Daoy (cell line): Measurements from ENCODE around the gene ILK. TPM values are rescaled to one million over a fixed set of nuclear protein-coding genes. Genes with fewer than 3 reads are reported as not detected.

Experiments
- DNase-seq: peaks from one replicate; pipeline ENCODE4 v3.0.0-alpha.2; 2015; ENCODE audit warnings: low read depth
- total RNA-seq: library from RNA; depleted of rRNA; stranded (reverse); fragments of >200 nt; shearing (Covaris generic); gene quantifications from 2 replicates; pipeline ENCODE4 v1.2.3, GENCODE V29; 2014

The ILK gene
- total RNA-seq, 1 experiment from 2014 or later: 140 TPM

- no peak for DNase-seq
Measured at GRCh38 chr11:6574816-6575715, 28.5 kb upstream of the ILK start.

GRCh38 chr11:6576471-6577373, 26.9 kb upstream of the ILK start:
- DNase-seq: peak; percentile 24

DNA sequence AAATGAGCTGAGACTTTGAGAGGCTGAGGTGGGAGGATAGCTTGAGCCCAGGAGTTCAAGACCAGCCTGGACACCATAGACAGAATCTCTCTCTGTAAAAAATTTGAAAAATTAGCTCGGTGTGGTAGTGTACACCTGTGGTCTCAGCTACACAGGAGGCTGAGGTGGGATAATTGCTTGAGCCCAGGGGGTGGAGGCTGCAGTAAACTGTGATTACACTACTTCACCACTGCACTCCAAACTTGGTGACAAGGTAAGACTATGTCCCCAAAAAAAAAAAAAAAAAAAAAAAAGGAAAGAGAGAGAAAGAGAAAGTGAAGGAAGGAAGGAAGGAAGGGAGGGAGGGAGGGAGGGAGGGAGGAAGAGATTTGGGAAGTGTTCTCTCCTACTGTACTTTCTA, 25.4 kb upstream of the ILK start:
- DNase-seq: no peak

DNA sequence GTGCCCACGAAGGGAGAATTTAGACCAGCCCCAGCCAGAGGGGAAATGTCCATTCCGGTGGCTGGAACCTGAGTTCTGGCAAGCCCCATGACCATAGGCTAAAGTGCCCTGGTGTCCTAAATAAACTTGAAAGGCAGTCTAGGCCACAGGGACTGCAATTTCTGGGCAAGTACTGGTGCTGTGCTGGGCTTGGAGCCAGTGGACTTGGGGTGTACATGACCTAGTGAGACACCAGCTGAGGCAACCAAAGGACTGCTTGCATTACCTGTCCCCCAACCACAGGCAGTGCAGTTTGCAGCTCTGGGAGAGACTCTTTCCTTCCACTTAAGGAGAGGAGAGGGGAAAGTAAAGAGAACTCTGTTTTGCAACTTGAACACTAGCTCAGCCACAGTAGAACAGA, 23.9 kb upstream of the ILK start:
- DNase-seq: no peak

DNA sequence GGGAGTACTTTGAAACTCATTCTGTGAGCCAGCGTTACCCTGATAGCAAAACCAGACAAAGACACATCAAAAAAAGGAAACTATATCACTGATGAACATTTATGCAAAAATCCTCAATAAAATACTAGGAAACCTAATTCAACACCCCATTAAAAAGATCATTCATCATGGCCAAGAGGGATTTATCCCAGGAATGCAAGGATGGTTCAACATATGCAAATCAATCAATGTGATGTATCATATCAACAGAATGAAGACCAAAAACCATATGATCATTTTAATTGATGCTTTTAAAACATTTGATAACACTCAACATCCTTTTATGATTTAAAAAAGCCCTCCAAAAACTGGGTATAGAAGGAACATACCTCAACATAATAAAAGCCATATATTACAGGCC, 20.0 kb upstream of the ILK start:
- no peak for DNase-seq

- no peak for DNase-seq
Measured at GRCh38 chr11:6584528-6584927, 19.0 kb upstream of the ILK start.

DNA sequence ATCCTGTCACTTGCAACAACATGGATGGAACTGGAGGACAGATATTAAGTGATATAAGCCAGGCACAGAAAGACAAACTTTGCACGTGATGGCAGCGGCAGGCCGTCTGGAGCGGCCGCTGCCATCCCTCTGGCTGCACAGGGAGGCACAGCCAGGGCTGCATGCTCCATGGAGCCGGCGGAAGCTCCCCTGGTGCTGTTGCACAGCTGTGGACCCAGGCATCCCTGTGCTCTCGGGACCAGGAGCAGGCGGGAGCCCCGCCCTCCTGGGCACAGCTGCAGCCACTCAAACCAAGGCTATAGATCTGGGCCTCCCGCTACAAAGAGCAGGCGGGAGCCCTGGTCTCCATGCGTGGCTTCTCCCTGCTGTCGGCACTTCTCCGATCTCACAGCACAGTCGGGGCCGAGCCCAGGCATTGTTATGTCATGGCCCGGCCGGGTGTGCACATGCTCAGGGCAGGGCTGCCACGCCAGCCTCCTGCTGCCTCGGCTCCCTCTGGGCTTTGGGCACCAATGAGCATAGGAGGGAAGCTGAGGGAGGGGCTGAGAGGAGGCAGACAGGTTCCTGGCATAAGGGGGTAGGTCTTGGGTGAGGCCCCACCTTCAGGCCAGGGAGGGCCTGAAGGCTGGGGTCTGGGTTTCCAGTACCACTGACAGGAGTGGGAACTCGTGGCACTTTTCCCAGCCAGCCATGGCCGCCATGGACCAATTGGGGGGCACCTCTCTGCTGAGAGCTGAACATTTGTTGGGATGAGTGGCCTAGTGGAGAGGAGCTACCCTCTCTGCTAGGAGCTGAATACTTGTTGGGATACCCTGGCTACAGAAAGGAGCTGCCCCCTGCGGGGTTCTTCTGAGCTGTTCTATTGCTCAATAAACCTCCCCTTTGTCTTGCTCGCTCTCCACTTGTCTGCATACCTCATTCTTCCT, 16.9 kb upstream of the ILK start:
- no peak for DNase-seq

GRCh38 chr11:6587360-6587953, 16.1 kb upstream of the ILK start:
- no peak for DNase-seq

GRCh38 chr11:6588018-6588417, 15.6 kb upstream of the ILK start:
- no peak for DNase-seq

DNA sequence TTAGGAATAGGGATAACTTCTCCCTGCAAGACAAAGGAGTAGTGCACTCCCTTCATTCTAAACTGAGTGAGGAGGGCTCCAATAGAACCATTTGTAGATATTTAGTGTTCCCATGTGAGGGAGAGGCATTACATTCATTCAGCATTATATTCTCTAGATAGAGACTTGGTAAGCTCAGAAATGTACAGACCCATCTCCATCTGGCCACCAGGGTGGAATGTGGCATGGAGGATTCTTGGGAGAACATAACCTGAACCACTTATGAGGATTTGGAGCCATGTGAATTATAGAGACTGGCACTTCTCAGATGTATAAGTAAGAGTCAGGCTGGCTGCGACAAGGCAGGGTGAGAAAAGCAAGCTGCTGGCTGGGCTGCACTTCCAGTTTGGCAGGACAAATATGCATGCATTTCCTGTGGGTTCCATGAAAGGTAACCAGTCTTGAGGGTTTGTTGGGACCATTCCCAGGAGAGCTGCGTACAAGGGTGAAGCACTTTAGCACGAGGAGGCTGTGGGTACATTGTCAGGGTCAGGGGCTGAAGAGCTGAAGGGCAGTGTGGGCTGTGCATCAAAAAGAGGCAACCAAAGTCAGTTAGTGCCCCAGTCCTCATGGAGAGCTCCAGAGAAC, 9.3 kb upstream of the ILK start:
- DNase-seq: no peak

- DNase-seq: no peak
Measured at GRCh38 chr11:6596239-6596877, 7.2 kb upstream of the ILK start.

DNA sequence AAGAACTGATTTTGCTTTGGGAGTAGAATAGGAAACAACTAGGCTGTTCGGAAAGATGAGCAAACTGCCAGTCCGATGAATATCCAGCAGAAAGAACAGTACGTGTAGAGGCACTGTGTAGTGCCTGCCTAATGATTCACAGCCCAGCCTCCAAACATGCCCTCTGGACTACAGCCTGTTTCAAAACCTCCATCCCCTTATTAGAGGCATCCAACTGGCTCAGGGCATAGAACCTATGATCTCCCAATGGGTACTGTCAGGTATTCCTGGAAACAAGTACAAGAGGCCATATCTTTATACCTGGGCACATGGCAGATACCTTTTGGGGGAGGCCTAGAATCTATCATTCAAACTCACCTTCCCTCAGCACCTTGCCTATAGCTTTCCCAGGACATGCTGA, 5.0 kb upstream of the ILK start:
- DNase-seq: no peak

- no peak for DNase-seq
Measured at GRCh38 chr11:6599449-6599848, 4.1 kb upstream of the ILK start.

DNA sequence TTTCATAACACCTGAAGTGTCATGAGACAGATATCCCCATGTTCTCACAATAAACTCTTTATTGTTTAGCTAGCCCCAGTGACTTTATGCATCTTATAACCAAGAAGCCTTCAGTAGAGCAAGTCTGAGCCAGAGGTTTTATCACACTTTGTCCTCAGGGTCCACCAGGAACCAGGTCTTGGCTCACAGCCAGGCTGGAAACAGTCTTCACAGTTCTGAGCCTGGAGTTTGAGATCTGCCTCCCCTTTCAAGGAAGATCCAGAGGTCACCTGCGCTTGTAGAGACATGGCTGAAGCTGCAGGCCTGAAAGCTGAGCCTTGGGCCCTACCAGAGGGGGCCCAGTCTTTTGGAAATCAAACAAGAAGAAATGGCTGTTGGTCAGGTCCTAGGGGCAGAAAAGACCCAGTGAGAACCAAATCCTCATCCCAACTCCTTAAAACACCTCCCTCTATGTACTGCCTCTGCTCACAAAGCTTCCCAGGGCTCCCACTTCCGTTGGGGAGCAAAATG, 3.6 kb upstream of the ILK start:
- no peak for DNase-seq

GRCh38 chr11:6601041-6601461, 2.5 kb upstream of the ILK start:
- DNase-seq: no peak

GRCh38 chr11:6602096-6602940, 1.3 kb upstream of the ILK start:
- no peak for DNase-seq

GRCh38 chr11:6604081-6604626, 580 bp downstream of the ILK start:
- DNase-seq: peak; percentile 50

- no peak for DNase-seq
Measured at GRCh38 chr11:6604790-6605189, 1.2 kb downstream of the ILK start.
